K562 (cell line): ENCODE data around the gene ACADSB. TPM values are rescaled to one million over a fixed set of nuclear protein-coding genes. Genes with fewer than 3 reads are reported as not detected.

Source experiments
- ATAC-seq: fragments of 200-7000 bp; cut with Tn5 transposase; 3 replicates; pipeline ENCODE4 v1.9.1; 2020; ENCODE audit warnings: moderate library complexity
- BruUV-seq: library from RNA; stranded (reverse); fragments of 400-500 nt; replicated peaks from 2 replicates; lab custom pipeline; 2021; lab: Mats Ljungman, UMichigan
- CTCF ChIA-PET: fragments of 300-600 bp; formaldehyde crosslinking; extraction: SDS; loops from one replicate; lab custom pipeline; 2021; ENCODE audit warnings: low intra/inter-chr PET ratio; lab: Yijun Ruan, JAX
- POLR2A ChIA-PET: fragments of 300-600, 350-650 bp; sonication (Branson Sonifier 250); formaldehyde crosslinking; extraction: SDS; loops from one replicate; lab custom pipeline; 2021; ENCODE audit warnings: antibody characterized with exemption, inconsistent platforms; lab: Yijun Ruan, JAX
- DNase-seq, 4 experiments: peaks; one replicate each; pipeline versions ENCODE4 v3.0.0 to v3.0.0-alpha.2; 2011 to 2018; ENCODE audit warnings: low spot score in 3 of 4, mixed read lengths in 3 of 4; ENCODE audit errors: extremely low read depth in 1 of 4
- FAIRE-seq: peaks from 2 replicates; lab custom pipeline; 2011; peaks lifted over from hg19 to GRCh38; lab: Jason Lieb, UNC
- H2AFZ ChIP-seq: 2 replicates; pipeline ENCODE4 v1.6.0; 2011; ENCODE audit warnings: low read depth, low read length, control low read depth, inconsistent platforms
- H3K27ac ChIP-seq: fragments of 200-600 bp; 3 replicates; pipeline ENCODE4 v1.8.0; 2011; ENCODE audit warnings: low read depth, mild to moderate bottlenecking, control low read depth, inconsistent platforms, low read length, moderate library complexity, mixed read lengths; ENCODE audit errors: extremely low read depth
- H3K27me3 ChIP-seq, 2 experiments: fragments of 300-600 bp in 1 of 2; 2 replicates in 1 of 2; 3 replicates in 1 of 2; pipeline versions ENCODE4 v1.6.0 to v1.8.0; 2011; ENCODE audit warnings: inconsistent platforms in 2 of 2, low read length in 2 of 2, mild to moderate bottlenecking in 1 of 2, mixed read lengths in 1 of 2, moderate library complexity in 1 of 2; ENCODE audit not compliant: control insufficient read depth in 2 of 2, insufficient read depth in 2 of 2
- H3K36me3 ChIP-seq: fragments of 300-600 bp; 3 replicates; pipeline ENCODE4 v1.8.0; 2011; ENCODE audit warnings: mild to moderate bottlenecking, low read length, inconsistent platforms; ENCODE audit not compliant: control insufficient read depth, insufficient read depth
- H3K4me1 ChIP-seq, 2 experiments: fragments of 200-600 bp in 1 of 2; replicated peaks in 1 of 2; 2 replicates in 1 of 2; 3 replicates in 1 of 2; pipeline versions ENCODE4 v1.5.1 to v1.8.0; 2011; ENCODE audit warnings: inconsistent platforms in 2 of 2, low read length in 2 of 2, mild to moderate bottlenecking in 1 of 2, mixed read lengths in 1 of 2, moderate library complexity in 1 of 2; ENCODE audit not compliant: control insufficient read depth in 2 of 2, insufficient read depth in 2 of 2
- H3K4me2 ChIP-seq: 2 replicates; pipeline ENCODE4 v1.6.1; 2011; ENCODE audit warnings: low read length, control low read depth, inconsistent platforms, mixed read lengths; ENCODE audit not compliant: insufficient read depth
- H3K4me3 ChIP-seq: fragments of 200-600 bp; sonication (generic), shearing (Covaris generic); 2 replicates; pipeline ENCODE4 v1.5.1; 2016; ENCODE audit warnings: control low read depth, inconsistent platforms
- H3K79me2 ChIP-seq: fragments of 200-600 bp; 3 replicates; pipeline ENCODE4 v1.8.0; 2011; ENCODE audit warnings: low read length, inconsistent platforms; ENCODE audit not compliant: control insufficient read depth, insufficient read depth
- H3K9ac ChIP-seq, 2 experiments: 2 replicates each; pipeline versions ENCODE4 v1.6.0 to v1.6.1; 2011; ENCODE audit warnings: low read depth in 2 of 2, low read length in 2 of 2, control low read depth in 1 of 2, inconsistent platforms in 1 of 2, mild to moderate bottlenecking in 1 of 2, mixed read lengths in 1 of 2; ENCODE audit not compliant: insufficient read depth in 1 of 2
- H3K9me1 ChIP-seq: one replicate; pipeline ENCODE4 v1.6.0; 2011; ENCODE audit warnings: inconsistent platforms, mild to moderate bottlenecking, low read length, moderate library complexity; ENCODE audit not compliant: control insufficient read depth, insufficient read depth
- H3K9me3 ChIP-seq: replicated peaks from 2 replicates; pipeline ENCODE4 v1.5.1; 2011; ENCODE audit warnings: low read depth, low read length, inconsistent platforms; ENCODE audit not compliant: control insufficient read depth, insufficient read depth
- H4K20me1 ChIP-seq: replicated peaks from 2 replicates; pipeline ENCODE4 v1.6.1; 2011; ENCODE audit warnings: low read length, inconsistent platforms, mixed read lengths; ENCODE audit not compliant: control insufficient read depth, insufficient read depth
- MCM2 ChIP-seq: fragments of 450-650 bp; IDR thresholded peaks from 2 replicates; pipeline ENCODE4 v1.6.1; 2017; ENCODE audit warnings: low read depth, mild to moderate bottlenecking
- MYBL2 ChIP-seq, 2 experiments: fragments of 450-650 bp in 1 of 2; sonication (generic) in 1 of 2; formaldehyde crosslinking in 1 of 2; IDR thresholded peaks; 2 replicates each; pipeline versions ENCODE4 v1.6.1 to v1.8.1; 2017 to 2022; ENCODE audit warnings: borderline replicate concordance in 1 of 2, inconsistent platforms in 1 of 2, low read depth in 1 of 2, mild to moderate bottlenecking in 1 of 2, missing genetic modification reagents in 1 of 2, moderate library complexity in 1 of 2
- WGBS: fragments of 100-300 bp; shearing (Covaris generic); methylation state at CpG from one replicate; pipeline ENCODE4 v1.1.6; 2016; ENCODE audit warnings: low coverage, mixed read lengths; ENCODE audit not compliant: insufficient coverage; ENCODE audit errors: missing lambda C conversion rate; 5-methylcytosine and 5-hydroxymethylcytosine counted together
- in situ Hi-C: fragments of 300-500 bp; cut with MboI; formaldehyde crosslinking; loops from 4 replicates; pipeline ENCODE4 v1.15.0; 2018; ENCODE audit warnings: inconsistent platforms, mixed read lengths
- intact Hi-C: fragments of 100-400 bp; cut with micrococcal nuclease; formaldehyde crosslinking; loops from 2 replicates; pipeline ENCODE4 v1.14.2; 2022
- polyA plus RNA-seq, 8 experiments: library from polyadenylated mRNA; depleted of rRNA in 4 of 8; stranded (reverse) in 5 of 8; unstranded in 3 of 8; fragments of >200 nt; fragmentation: Nextera tagmentation in 2 of 8; fragmentation: Illumina TruSeq in 1 of 8; extraction: Ambion mirVana in 2 of 8; extraction: Trizol in 1 of 8; gene quantifications; 2 replicates each; pipeline versions ENCODE4 v1.2.1 to v1.2.3, GENCODE V29; 2011 to 2014; ENCODE audit warnings: inconsistent platforms in 1 of 8, missing spikeins in 1 of 8
- total RNA-seq, 7 experiments: library from RNA; depleted of rRNA in 6 of 7; stranded (reverse); fragments of >200 nt in 6 of 7; fragmentation: Illumina TruSeq in 2 of 7; extraction: Trizol in 2 of 7; gene quantifications; 2 replicates each; pipeline versions ENCODE4 v1.2.1 to v1.2.3, GENCODE V29; 2011 to 2021; ENCODE audit warnings: low replicate concordance in 1 of 7
- TF ChIP-seq, protein P1 (sequence below): fragments of 450-650 bp; IDR thresholded peaks from 2 replicates; pipeline ENCODE4 v1.6.1; 2017; ENCODE audit warnings: antibody characterized with exemption, mild to moderate bottlenecking

The ACADSB gene
- total and polyA plus RNA-seq, 9 of the 15 experiments (the other 6 are each of a cell fraction or from before 2014, with no cell fraction given) = 2.9 to 9.1 (median 5.8) TPM

DNA sequence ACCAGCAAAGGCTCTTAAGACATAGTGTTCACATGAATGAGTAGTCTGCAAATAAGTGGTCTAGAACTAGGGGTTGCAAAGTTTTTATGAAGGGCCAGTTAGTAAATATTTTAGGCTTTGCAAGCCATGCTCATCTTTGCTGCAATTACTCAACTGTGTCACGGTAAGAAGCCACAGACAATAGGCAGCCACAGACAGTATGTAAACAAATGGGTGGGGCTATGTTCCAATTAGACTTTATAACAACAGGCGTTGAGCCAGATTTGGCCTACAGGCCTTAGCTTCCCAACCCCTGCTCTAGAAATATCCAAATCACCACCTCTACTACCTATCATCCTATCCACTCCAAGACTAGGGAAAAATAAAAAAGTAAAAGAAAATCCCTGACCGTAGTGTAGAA, 9.5 kb upstream of the ACADSB start:
- peaks cover 0 to 3% of the 10 kb centered on the region in 2 experiments; a peak in 2 of 5 replicates for H3K4me1 ChIP-seq
- CTCF ChIA-PET = no interaction called here
- intact Hi-C loops = no loop called here
- H3K9ac ChIP-seq = no peak overlapping the region
- BruUV-seq = no TSS peak
- ATAC-seq (no peak), DNase-seq (no peak), FAIRE-seq (no peak)
- no peak overlapping the region for H3K4me2 ChIP-seq
- H3K9me1 ChIP-seq = no peaks in the 10 kb centered on the region
- H3K4me3 ChIP-seq = no peak overlapping the region
- WGBS = 62% methylated on average over 3 of the region's 3 CpGs
- TF ChIP-seq, protein P1, sequence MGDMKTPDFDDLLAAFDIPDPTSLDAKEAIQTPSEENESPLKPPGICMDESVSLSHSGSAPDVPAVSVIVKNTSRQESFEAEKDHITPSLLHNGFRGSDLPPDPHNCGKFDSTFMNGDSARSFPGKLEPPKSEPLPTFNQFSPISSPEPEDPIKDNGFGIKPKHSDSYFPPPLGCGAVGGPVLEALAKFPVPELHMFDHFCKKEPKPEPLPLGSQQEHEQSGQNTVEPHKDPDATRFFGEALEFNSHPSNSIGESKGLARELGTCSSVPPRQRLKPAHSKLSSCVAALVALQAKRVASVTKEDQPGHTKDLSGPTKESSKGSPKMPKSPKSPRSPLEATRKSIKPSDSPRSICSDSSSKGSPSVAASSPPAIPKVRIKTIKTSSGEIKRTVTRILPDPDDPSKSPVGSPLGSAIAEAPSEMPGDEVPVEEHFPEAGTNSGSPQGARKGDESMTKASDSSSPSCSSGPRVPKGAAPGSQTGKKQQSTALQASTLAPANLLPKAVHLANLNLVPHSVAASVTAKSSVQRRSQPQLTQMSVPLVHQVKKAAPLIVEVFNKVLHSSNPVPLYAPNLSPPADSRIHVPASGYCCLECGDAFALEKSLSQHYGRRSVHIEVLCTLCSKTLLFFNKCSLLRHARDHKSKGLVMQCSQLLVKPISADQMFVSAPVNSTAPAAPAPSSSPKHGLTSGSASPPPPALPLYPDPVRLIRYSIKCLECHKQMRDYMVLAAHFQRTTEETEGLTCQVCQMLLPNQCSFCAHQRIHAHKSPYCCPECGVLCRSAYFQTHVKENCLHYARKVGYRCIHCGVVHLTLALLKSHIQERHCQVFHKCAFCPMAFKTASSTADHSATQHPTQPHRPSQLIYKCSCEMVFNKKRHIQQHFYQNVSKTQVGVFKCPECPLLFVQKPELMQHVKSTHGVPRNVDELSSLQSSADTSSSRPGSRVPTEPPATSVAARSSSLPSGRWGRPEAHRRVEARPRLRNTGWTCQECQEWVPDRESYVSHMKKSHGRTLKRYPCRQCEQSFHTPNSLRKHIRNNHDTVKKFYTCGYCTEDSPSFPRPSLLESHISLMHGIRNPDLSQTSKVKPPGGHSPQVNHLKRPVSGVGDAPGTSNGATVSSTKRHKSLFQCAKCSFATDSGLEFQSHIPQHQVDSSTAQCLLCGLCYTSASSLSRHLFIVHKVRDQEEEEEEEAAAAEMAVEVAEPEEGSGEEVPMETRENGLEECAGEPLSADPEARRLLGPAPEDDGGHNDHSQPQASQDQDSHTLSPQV = no peak
- TF ChIP-seq MCM2 (no peak), MYBL2 (IDR thresholded peaks at IDR 0.05; ENCODE audit: low read depth) (no peak), MYBL2 (CRISPR knock-in tag; IDR thresholded peaks at IDR 0.05; ENCODE audit: borderline replicate concordance) (no peak)
- TF ChIP-seq, all 486 proteins: peak for 0
- Histone ChIP-seq H2AFZ (no peak overlapping the region), H3K79me2 (peaks cover 47% of the 10 kb centered on the region), H3K27ac (no peak overlapping the region), H3K9me3 (no peaks in the 10 kb centered on the region), H3K36me3 (peaks cover 43% of the 10 kb centered on the region), H4K20me1 (no peaks in the 10 kb centered on the region), H3K27me3 (no peaks in the 10 kb centered on the region)
- POLR2A ChIA-PET = interaction anchor here (1.3 to 1.9 kb wide), 3 partner anchors 8 to 14 kb away, joined by 3 to 9 read pairs (median 7); partner anchors contain the start of gene ACADSB
- in situ Hi-C loops = no loop called here
